Amniotic stem cell (primary cell): ENCODE data around the gene ARL14.
"Not testable (repeated sequence)": the region's sequence is repeated elsewhere in the genome, so short reads cannot be mapped to it uniquely, and the experiment has no call there.

Source experiments
- DNase-seq: peaks from one replicate; lab custom pipeline; 2025; lab: John Stamatoyannopoulos, UW

The ARL14 gene

GRCh38 chr3:160677459-160677881 is 510 bp downstream of the ARL14 start:
- no peak for DNase-seq

- DNase-seq = no peak
Observed at GRCh38 chr3:160678292-160678842, 1.4 kb downstream of the ARL14 start.

- no peak for DNase-seq
Observed at GRCh38 chr3:160684368-160684740, 7.4 kb downstream of the ARL14 start.

GRCh38 chr3:160685144-160685766 is 8.3 kb downstream of the ARL14 start:
- DNase-seq = no peak

GRCh38 chr3:160686955-160687535 is 10.1 kb downstream of the ARL14 start:
- no peak for DNase-seq

GRCh38 chr3:160691151-160691550 is 14.2 kb downstream of the ARL14 start:
- no peak for DNase-seq

GRCh38 chr3:160691962-160692361 is 15.0 kb downstream of the ARL14 start:
- DNase-seq = no peak

- DNase-seq = no peak
Observed at GRCh38 chr3:160693191-160693590, 16.2 kb downstream of the ARL14 start.

- no peak for DNase-seq
Observed at GRCh38 chr3:160694345-160694744, 17.4 kb downstream of the ARL14 start.

GRCh38 chr3:160695003-160695402 is 18.0 kb downstream of the ARL14 start:
- DNase-seq = no peak

- no peak for DNase-seq
Observed at GRCh38 chr3:160695915-160696327, 19.0 kb downstream of the ARL14 start.

- no peak for DNase-seq
Observed at GRCh38 chr3:160697637-160698380, 20.8 kb downstream of the ARL14 start.

GRCh38 chr3:160698599-160699195 is 21.7 kb downstream of the ARL14 start:
- DNase-seq = no peak

GRCh38 chr3:160701490-160701889 is 24.5 kb downstream of the ARL14 start:
- no peak for DNase-seq

GRCh38 chr3:160702290-160702689 is 25.3 kb downstream of the ARL14 start:
- DNase-seq = no peak

GRCh38 chr3:160703974-160704373 is 27.0 kb downstream of the ARL14 start:
- no peak for DNase-seq

- DNase-seq = no peak
Observed at GRCh38 chr3:160707187-160707794, 30.3 kb downstream of the ARL14 start.

GRCh38 chr3:160709477-160710182 is 32.7 kb downstream of the ARL14 start:
- no peak for DNase-seq

GRCh38 chr3:160713144-160713543 is 36.2 kb downstream of the ARL14 start:
- DNase-seq = not testable (repeated sequence)

GRCh38 chr3:160719710-160720109 is 42.8 kb downstream of the ARL14 start:
- DNase-seq = no peak

- DNase-seq = no peak
Observed at GRCh38 chr3:160720123-160720746, 43.3 kb downstream of the ARL14 start.
